Measurements from ENCODE around the gene FUNDC2.

FUNDC2 gene

DNA sequence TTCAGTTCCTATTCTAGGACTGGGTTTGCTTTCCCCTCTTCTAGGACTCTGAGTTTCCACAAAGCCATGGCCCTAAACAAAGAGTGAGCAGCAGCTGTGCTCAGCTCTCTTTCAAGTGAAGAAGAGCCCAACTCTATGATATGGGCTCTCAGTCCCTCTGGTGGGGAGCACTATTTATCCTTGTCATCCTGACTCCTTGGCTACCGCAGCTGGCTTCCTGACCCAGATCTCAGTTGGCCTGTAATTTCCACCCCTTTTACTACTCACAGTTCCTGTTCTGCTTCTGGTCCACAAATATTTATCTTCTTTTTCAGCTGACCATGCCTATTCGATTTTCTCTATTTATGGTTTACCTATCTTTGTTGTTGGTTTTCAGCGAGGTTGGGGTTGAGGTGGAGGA lies 37.9 kb upstream of the FUNDC2 start:
- no peak for DNase-seq (ENCODE audit: insufficient read length, low spot score)
- no peak for FAIRE-seq
- TF ChIP-seq, protein P1, sequence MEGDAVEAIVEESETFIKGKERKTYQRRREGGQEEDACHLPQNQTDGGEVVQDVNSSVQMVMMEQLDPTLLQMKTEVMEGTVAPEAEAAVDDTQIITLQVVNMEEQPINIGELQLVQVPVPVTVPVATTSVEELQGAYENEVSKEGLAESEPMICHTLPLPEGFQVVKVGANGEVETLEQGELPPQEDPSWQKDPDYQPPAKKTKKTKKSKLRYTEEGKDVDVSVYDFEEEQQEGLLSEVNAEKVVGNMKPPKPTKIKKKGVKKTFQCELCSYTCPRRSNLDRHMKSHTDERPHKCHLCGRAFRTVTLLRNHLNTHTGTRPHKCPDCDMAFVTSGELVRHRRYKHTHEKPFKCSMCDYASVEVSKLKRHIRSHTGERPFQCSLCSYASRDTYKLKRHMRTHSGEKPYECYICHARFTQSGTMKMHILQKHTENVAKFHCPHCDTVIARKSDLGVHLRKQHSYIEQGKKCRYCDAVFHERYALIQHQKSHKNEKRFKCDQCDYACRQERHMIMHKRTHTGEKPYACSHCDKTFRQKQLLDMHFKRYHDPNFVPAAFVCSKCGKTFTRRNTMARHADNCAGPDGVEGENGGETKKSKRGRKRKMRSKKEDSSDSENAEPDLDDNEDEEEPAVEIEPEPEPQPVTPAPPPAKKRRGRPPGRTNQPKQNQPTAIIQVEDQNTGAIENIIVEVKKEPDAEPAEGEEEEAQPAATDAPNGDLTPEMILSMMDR (IDR thresholded peaks at IDR 0.05; ENCODE audit: insufficient read depth, missing control alignments): no peak

DNA sequence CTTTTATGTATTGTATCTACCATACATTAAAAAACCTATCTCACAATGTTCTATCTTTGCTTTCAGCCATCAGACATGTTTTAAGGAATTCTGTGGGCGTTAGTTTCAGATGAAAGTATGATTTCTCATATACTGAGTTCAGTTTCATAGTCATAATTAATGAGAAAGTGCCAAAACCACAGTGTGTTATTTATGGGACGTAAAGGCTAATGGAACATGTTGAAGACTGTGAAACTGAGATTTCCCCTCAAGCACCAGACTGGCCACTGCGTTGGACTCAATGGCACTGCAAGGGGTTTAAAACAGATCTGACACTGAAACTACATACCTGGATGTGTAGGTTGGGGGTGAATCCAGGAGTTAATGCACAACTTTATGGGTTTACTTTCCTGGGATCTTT lies 36.1 kb upstream of the FUNDC2 start:
- TF ChIP-seq, protein P1 (IDR thresholded peaks at IDR 0.05; ENCODE audit: insufficient read depth, missing control alignments): no peak
- no peak for DNase-seq (ENCODE audit: insufficient read length, low spot score)
- FAIRE-seq: no peak

DNA sequence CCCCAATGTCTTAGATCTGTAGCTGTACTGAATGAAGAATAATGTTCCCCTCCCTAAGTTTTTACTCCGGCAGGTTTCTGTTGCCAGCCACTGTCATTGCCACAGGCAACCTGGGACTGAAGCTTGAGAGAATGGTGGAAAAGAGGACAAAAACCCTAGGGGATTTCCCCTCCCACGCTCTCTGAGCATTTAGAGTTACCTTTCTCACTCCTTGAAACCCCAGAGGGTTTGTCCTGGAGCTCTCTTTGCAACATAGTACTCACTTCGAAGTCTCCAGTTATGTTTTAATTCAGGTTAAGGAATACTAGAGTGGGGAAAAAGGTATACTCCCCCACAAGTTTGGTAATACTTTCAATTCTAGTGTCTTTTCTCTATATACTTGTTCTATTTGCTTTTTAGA lies 35.6 kb upstream of the FUNDC2 start:
- FAIRE-seq: no peak
- TF ChIP-seq, protein P1 (IDR thresholded peaks at IDR 0.05; ENCODE audit: insufficient read depth, missing control alignments): no peak
- no peak for DNase-seq (ENCODE audit: insufficient read length, low spot score)

DNA sequence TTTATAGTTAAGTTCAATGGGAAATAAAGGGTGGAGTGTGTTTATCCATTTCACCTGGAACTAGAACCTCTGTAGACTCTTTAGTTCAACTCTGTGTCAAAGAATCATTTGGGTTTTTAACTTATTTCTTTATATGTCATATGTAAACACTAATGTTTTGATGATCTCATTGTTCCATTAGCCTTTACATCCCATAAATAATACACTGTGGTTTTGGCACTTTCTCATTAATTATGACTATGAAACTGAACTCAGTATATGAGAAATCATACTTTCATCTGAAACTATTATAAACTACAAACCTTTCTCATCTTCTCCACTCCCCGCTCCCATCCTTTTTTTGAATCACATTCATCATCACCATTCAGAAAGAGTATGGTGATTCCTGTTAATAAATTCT lies 35.2 kb upstream of the FUNDC2 start:
- DNase-seq (ENCODE audit: insufficient read length, low spot score): no peak
- FAIRE-seq: peak; percentile 21
- TF ChIP-seq, protein P1 (IDR thresholded peaks at IDR 0.05; ENCODE audit: insufficient read depth, missing control alignments): no peak

DNA sequence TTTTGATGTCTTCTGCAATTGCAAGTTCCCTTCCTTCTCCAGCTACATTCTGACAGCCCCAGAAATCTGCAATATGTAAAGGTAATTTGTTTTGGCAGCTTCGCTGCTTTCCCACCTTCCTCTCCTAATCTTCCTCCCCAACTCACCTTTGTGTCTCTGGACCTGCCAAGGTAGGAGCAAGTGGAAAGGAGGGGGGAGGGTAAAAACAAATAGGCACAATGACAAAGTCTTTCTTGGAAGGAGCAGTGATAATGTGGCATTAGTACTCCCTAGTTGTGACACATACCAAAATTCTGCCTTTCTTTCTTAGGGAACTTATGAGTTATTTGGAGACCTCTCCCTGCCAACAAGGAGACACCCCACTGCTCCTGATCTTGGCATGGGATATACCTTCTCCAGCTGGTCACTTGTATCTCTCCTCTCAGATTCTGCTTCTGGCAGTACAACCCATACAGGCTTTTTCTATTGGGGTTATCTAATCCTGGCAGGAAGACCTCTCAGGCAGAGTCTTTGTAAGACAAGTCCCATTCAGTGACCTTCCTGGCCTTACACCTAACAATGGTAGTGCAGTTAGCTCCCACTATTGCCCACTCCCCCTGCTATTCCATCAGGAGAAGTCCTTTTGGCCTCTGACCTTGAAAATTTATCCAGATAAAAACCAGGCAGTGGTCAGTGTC lies 28.3 kb upstream of the FUNDC2 start:
- FAIRE-seq: no peak
- no peak for DNase-seq (ENCODE audit: insufficient read length, low spot score)
- TF ChIP-seq, protein P1 (IDR thresholded peaks at IDR 0.05; ENCODE audit: insufficient read depth, missing control alignments): no peak

DNA sequence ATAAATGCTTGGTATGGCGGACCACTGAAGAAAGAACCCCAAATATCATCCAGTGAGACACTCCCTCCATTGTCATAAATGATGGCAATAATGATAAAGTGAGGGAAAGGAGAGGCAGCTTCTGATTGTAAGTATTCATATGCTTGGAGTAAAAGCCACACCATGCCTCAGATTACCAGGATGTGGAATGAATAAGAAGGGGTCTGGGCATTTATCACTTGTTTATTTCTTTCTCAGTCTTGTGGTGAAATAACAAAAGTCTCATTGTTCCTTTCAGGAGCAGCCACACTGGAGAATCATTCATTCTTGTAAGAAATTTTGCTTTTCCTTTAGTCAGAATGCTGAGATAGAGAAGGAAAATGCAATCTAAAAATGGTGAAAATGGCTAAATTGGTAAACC lies 25.8 kb upstream of the FUNDC2 start:
- no peak for DNase-seq (ENCODE audit: insufficient read length, low spot score)
- TF ChIP-seq, protein P1 (IDR thresholded peaks at IDR 0.05; ENCODE audit: insufficient read depth, missing control alignments): no peak
- no peak for FAIRE-seq

DNA sequence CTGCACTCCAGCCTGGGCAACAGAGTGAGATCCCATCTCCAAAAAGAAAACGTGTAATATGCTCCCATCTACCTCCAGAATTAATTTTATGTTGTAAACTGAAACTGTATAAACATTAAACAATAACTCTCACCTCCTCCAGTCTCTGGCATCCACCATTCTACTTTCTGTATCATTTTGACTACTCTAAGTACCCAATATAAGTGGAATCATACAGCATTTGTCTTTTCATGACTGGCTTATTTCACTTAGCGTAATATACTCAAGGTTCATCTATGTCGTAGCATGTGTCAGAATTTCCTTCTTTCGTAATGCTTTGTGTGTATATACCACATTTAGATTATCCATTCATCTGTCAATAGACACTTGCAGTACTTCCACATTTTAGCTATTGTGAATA lies 24.8 kb upstream of the FUNDC2 start:
- no peak for DNase-seq (ENCODE audit: insufficient read length, low spot score)
- TF ChIP-seq, protein P1 (IDR thresholded peaks at IDR 0.05; ENCODE audit: insufficient read depth, missing control alignments): no peak
- no peak for FAIRE-seq

All from D721Med (cell line).